ENCODE measurements around the gene PDE11A.

The PDE11A gene

GRCh38 chr2:178016612-178017011, 56.0 kb downstream of the PDE11A start:
- Mint-ChIP-seq H3K36me3 (ENCODE audit: insufficient read depth) (no peaks in the 10 kb centered on the region), H3K4me1 (ENCODE audit: low read depth in 2 of 2) (no peaks in the 10 kb centered on the region)

DNA sequence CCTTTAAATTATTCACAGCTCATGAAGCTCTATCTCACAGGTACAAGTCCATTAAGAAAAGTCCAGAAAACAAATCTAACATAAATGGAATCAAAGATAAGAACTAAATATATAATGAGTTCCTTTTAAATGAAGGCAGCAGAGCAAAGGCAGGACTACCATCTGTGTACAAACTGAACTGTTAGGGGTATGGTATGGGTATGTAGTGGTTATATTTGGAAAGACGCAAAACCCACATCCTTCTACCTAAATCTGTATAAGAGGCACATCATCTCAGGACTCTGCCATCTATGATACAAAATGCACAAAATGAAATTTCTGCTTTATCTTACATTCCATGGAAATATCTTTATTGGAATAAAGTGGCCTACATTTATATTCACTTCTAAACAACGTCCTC, 59.9 kb downstream of the PDE11A start:
- no peaks in the 10 kb centered on the region for H3K4me1 Mint-ChIP-seq (ENCODE audit: low read depth in 2 of 2)
- H3K27ac Mint-ChIP-seq = no peak overlapping the region
- no peak for ATAC-seq (replicated peaks)
- no peaks in the 10 kb centered on the region for H3K9me3 Mint-ChIP-seq
- no peak for DNase-seq
- H3K36me3 Mint-ChIP-seq (ENCODE audit: insufficient read depth) = no peaks in the 10 kb centered on the region
- peaks cover 19 to 31% of the 10 kb centered on the region in 2 donors for H3K27me3 Mint-ChIP-seq
- H3K4me3 Mint-ChIP-seq = no peak overlapping the region

More at GRCh38 chr2:178016612-178017011, 56.0 kb downstream of the PDE11A start:
- H3K27ac Mint-ChIP-seq = no peak overlapping the region
- no peak overlapping the region for H3K4me3 Mint-ChIP-seq
- H3K27me3 Mint-ChIP-seq = peaks cover 4 to 21% of the 10 kb centered on the region in 2 donors
- DNase-seq (no peak), ATAC-seq (replicated peaks) (no peak)
- H3K9me3 Mint-ChIP-seq = no peaks in the 10 kb centered on the region

DNA sequence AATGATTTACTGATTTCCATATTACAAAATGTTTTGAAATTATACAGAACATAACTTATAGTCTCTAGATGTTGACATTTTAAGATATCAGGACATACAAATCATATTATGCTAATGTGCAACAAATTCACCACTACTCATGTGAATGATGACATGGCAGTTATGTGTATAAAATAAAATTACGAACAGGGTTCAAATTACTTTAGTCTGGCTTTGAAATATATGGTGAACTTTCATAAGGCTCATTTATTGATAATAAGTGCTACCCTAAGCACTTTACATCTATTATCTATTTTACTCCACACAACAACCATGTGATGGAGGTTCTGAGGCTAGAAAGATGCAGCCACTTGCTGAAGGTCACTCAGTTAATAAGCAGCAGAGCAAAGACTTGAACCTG, 62.8 kb downstream of the PDE11A start:
- H3K27ac Mint-ChIP-seq = no peak overlapping the region
- H3K4me3 Mint-ChIP-seq = no peak overlapping the region
- DNase-seq (no peak), ATAC-seq (replicated peaks) (no peak)
- H3K27me3 Mint-ChIP-seq = peaks cover 19 to 26% of the 10 kb centered on the region in 2 donors
- no peaks in the 10 kb centered on the region for H3K9me3 Mint-ChIP-seq
- H3K36me3 Mint-ChIP-seq (ENCODE audit: insufficient read depth) = no peaks in the 10 kb centered on the region
- H3K4me1 Mint-ChIP-seq (ENCODE audit: low read depth in 2 of 2) = no peaks in the 10 kb centered on the region

- no peaks in the 10 kb centered on the region for H3K36me3 Mint-ChIP-seq (ENCODE audit: insufficient read depth)
- H3K27ac Mint-ChIP-seq = no peak overlapping the region
- ATAC-seq (replicated peaks) = no peak
- H3K4me1 Mint-ChIP-seq (ENCODE audit: low read depth in 2 of 2) = no peaks in the 10 kb centered on the region
- no peaks in the 10 kb centered on the region for H3K9me3 Mint-ChIP-seq
- no peak for DNase-seq
- H3K4me3 Mint-ChIP-seq = no peak overlapping the region
- peaks cover 19 to 26% of the 10 kb centered on the region in 2 donors for H3K27me3 Mint-ChIP-seq
These were observed 63.8 kb downstream of the PDE11A start for GRCh38 chr2:178008636-178009289.

DNA sequence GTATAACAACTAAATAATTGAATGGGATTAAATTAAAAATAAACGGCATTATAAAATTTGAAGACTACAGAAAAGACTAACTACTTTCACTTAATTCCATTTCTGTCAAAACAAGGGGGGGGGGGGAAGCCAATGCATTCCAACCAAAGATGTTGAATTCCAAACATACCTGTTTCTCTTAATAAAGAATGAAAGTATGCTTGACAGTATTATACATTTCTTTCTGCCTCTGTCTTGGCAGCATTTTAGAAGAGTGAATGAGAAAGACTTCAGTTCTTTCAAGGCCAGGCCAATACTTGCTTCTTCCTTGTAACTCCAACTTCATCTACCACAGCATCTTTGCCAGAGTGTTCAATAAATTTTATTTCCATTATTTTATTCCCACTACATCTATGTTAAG, 65.9 kb downstream of the PDE11A start:
- Mint-ChIP-seq H3K27me3 (peaks cover 10 to 16% of the 10 kb centered on the region in 2 donors), H3K27ac (no peak overlapping the region), H3K4me1 (ENCODE audit: low read depth in 2 of 2) (no peaks in the 10 kb centered on the region), H3K9me3 (no peaks in the 10 kb centered on the region), H3K36me3 (ENCODE audit: insufficient read depth) (no peaks in the 10 kb centered on the region), H3K4me3 (no peak overlapping the region)
- no peak for ATAC-seq (replicated peaks)
- DNase-seq = no peak

GRCh38 chr2:178005756-178006155, 66.8 kb downstream of the PDE11A start:
- H3K9me3 Mint-ChIP-seq = no peaks in the 10 kb centered on the region
- no peak for ATAC-seq (replicated peaks)
- H3K27me3 Mint-ChIP-seq = peaks cover 6 to 10% of the 10 kb centered on the region in 2 donors

GRCh38 chr2:178002038-178002437, 70.5 kb downstream of the PDE11A start:
- DNase-seq (no peak), ATAC-seq (replicated peaks) (no peak)
- no peaks in the 10 kb centered on the region for H3K36me3 Mint-ChIP-seq (ENCODE audit: insufficient read depth)
- H3K4me1 Mint-ChIP-seq (ENCODE audit: low read depth in 2 of 2) = no peaks in the 10 kb centered on the region
- H3K9me3 Mint-ChIP-seq = no peaks in the 10 kb centered on the region
- H3K27me3 Mint-ChIP-seq = peaks cover 0 to 18% of the 10 kb centered on the region in 2 donors
- H3K27ac Mint-ChIP-seq = no peak overlapping the region
- no peak overlapping the region for H3K4me3 Mint-ChIP-seq

More at GRCh38 chr2:178005756-178006155, 66.8 kb downstream of the PDE11A start:
- Mint-ChIP-seq H3K4me1 (ENCODE audit: low read depth in 2 of 2) (no peaks in the 10 kb centered on the region), H3K4me3 (no peak overlapping the region), H3K27ac (no peak overlapping the region), H3K36me3 (ENCODE audit: insufficient read depth) (no peaks in the 10 kb centered on the region)
- no peak for DNase-seq

DNA sequence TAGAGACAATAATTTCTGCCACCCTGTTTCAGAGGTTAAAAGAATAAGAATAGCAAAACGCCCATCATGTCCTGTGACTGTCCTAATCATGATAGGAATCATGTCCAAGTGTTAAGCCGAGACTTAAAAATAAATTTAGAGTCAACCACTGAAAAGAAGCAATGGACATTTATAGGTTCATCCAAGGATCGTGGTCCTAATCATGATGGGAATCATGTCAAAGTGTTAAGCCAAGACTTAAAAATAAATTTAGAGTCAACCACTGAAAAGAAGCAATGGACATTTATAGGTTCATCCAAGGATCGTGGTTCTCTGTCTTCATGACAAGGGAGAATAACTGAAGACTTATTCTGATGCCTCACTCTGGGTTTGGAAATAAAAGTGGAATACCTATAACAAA, 73.6 kb downstream of the PDE11A start:
- no peak for DNase-seq
- Mint-ChIP-seq H3K27me3 (peaks cover 7 to 18% of the 10 kb centered on the region in 2 donors), H3K9me3 (no peaks in the 10 kb centered on the region), H3K4me1 (ENCODE audit: low read depth in 2 of 2) (no peaks in the 10 kb centered on the region), H3K27ac (no peak overlapping the region), H3K4me3 (no peak overlapping the region), H3K36me3 (ENCODE audit: insufficient read depth) (no peaks in the 10 kb centered on the region)
- no peak for ATAC-seq (replicated peaks)

- no peaks in the 10 kb centered on the region for H3K4me1 Mint-ChIP-seq (ENCODE audit: low read depth in 2 of 2)
- H3K4me3 Mint-ChIP-seq = no peak overlapping the region
- no peak overlapping the region for H3K27ac Mint-ChIP-seq
- DNase-seq (no peak), ATAC-seq (replicated peaks) (no peak)
- peaks cover 7 to 18% of the 10 kb centered on the region in 2 donors for H3K27me3 Mint-ChIP-seq
- H3K36me3 Mint-ChIP-seq (ENCODE audit: insufficient read depth) = no peaks in the 10 kb centered on the region
- no peaks in the 10 kb centered on the region for H3K9me3 Mint-ChIP-seq
These were observed 74.6 kb downstream of the PDE11A start for GRCh38 chr2:177998006-177998405.

- ATAC-seq (replicated peaks) = no peak
- H3K4me1 Mint-ChIP-seq (ENCODE audit: low read depth in 2 of 2) = no peaks in the 10 kb centered on the region
- H3K9me3 Mint-ChIP-seq = no peaks in the 10 kb centered on the region
These were observed 79.6 kb downstream of the PDE11A start for GRCh38 chr2:177992992-177993391.

GRCh38 chr2:177989029-177989885, 83.3 kb downstream of the PDE11A start:
- Mint-ChIP-seq H3K27ac (no peak overlapping the region), H3K27me3 (peaks cover 10 to 32% of the 10 kb centered on the region in 2 donors), H3K4me3 (no peak overlapping the region), H3K9me3 (no peaks in the 10 kb centered on the region), H3K36me3 (ENCODE audit: insufficient read depth) (no peaks in the 10 kb centered on the region), H3K4me1 (ENCODE audit: low read depth in 2 of 2) (no peaks in the 10 kb centered on the region)
- ATAC-seq (replicated peaks) = no peak
- DNase-seq = no peak

More at GRCh38 chr2:177992992-177993391, 79.6 kb downstream of the PDE11A start:
- H3K27me3 Mint-ChIP-seq = peaks cover 16 to 25% of the 10 kb centered on the region in 2 donors
- H3K36me3 Mint-ChIP-seq (ENCODE audit: insufficient read depth) = no peaks in the 10 kb centered on the region
- H3K27ac Mint-ChIP-seq = no peak overlapping the region
- no peak overlapping the region for H3K4me3 Mint-ChIP-seq
- DNase-seq = no peak

- H3K36me3 Mint-ChIP-seq (ENCODE audit: insufficient read depth) = no peaks in the 10 kb centered on the region
- peaks cover 10 to 24% of the 10 kb centered on the region in 2 donors for H3K27me3 Mint-ChIP-seq
- no peak overlapping the region for H3K4me3 Mint-ChIP-seq
- ATAC-seq (replicated peaks) (no peak), DNase-seq (no peak)
- H3K27ac Mint-ChIP-seq = no peak overlapping the region
- H3K9me3 Mint-ChIP-seq = no peaks in the 10 kb centered on the region
- no peaks in the 10 kb centered on the region for H3K4me1 Mint-ChIP-seq (ENCODE audit: low read depth in 2 of 2)
These were observed 87.8 kb downstream of the PDE11A start for GRCh38 chr2:177984749-177985148.

- no peak for ATAC-seq (replicated peaks)
- Mint-ChIP-seq H3K4me3 (no peak overlapping the region), H3K9me3 (no peaks in the 10 kb centered on the region), H3K4me1 (ENCODE audit: low read depth in 2 of 2) (no peaks in the 10 kb centered on the region), H3K27ac (no peak overlapping the region), H3K36me3 (ENCODE audit: insufficient read depth) (no peaks in the 10 kb centered on the region), H3K27me3 (peaks cover 4 to 15% of the 10 kb centered on the region in 2 donors)
- DNase-seq = no peak
These were observed 89.3 kb downstream of the PDE11A start for GRCh38 chr2:177983183-177983788.

All from effector memory CD8-positive, alpha-beta T cell (primary cell).